Measurements from ENCODE around the gene TNS3.

TNS3 gene

DNA sequence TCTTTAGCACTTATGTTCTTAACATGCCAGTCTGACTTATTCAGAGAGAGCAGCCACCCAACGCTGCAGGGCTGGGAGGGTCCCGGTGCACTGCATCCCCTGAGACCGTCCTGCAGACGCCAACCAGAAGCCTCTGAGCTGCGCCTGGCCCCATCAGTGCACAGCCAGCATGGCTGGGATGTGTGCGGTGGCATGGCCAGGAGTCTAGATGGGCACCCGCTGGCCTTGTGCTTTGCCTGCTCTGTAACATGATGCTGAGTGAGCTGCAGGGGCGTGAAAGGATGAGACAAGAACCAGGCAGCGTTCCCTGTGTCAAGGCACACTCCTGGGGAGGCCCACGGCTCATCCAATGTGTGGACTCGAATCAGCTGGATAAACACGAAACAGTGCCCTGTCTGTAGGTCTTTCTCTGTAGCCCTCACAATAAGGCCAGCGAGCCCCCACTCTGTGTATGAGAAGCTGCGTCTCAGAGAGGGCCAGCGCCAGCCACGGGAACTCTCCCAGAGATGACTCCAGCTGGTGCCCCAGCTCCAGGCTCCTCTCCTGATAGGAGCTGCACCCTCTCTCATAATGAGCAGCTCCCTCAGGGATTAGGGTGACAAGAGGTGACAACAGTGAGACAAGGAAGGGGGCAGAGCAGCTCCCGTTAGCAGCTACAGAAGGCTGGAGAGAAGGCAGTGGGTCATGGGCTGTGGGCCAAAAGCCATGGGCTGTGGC, 96.8 kb downstream of the TNS3 start:
- TF ChIP-seq FOXP2 (optimal IDR thresholded peaks at IDR 0.05; ENCODE audit: control extremely low read depth, extremely low read length, insufficient read depth) (no peak), POLR2AphosphoS5 (IDR thresholded peaks at IDR 0.05; ENCODE audit: borderline replicate concordance, low read depth, low read length) (no peak), EZH2 (IDR thresholded peaks at IDR 0.05) (no peak)
- Histone ChIP-seq H3K4me3 (no peak overlapping the region), H3K9me3 (ENCODE audit: low read depth, low read length) (no peaks in the 10 kb centered on the region), H3K27ac (no peak overlapping the region), H3K36me3 (ENCODE audit: insufficient read depth, low read length) (no peaks in the 10 kb centered on the region), H3K9ac (ENCODE audit: insufficient read length) (no peak overlapping the region)
- DNase-seq (ENCODE audit: low read depth, low spot score) = no peak

DNA sequence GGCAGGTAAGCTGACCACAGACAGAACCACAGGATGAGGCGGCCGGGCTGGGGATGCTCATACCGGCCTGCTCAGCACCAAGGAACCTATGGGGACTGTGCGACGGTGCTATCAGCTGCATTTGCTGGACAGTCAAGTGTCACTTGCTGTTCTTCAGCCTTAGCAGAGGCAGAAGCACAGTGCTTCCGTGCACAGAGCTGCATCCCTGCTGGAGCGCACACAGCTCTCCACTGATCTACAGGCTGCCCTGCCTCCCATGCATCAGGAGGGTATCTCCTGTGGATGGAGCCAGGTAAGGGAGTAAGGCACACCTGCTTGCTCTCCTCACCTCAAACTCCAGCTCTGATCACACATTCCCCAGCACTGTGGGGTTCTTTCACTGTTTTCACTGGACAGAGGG, 97.5 kb downstream of the TNS3 start:
- no peaks in the 10 kb centered on the region for H3K36me3 ChIP-seq (ENCODE audit: insufficient read depth, low read length)
- H3K9me3 ChIP-seq (ENCODE audit: low read depth, low read length) = no peaks in the 10 kb centered on the region
- H3K27ac ChIP-seq = no peak overlapping the region
- H3K9ac ChIP-seq (ENCODE audit: insufficient read length) = no peak overlapping the region
- TF ChIP-seq EZH2 (IDR thresholded peaks at IDR 0.05) = no peak
- no peak for TF ChIP-seq POLR2AphosphoS5 (IDR thresholded peaks at IDR 0.05; ENCODE audit: borderline replicate concordance, low read depth, low read length)
- no peak for TF ChIP-seq FOXP2 (optimal IDR thresholded peaks at IDR 0.05; ENCODE audit: control extremely low read depth, extremely low read length, insufficient read depth)
- DNase-seq (ENCODE audit: low read depth, low spot score) = no peak
- no peak overlapping the region for H3K4me3 ChIP-seq

- Histone ChIP-seq H3K4me3 (no peak overlapping the region), H3K9ac (ENCODE audit: insufficient read length) (no peak overlapping the region), H3K9me3 (ENCODE audit: low read depth, low read length) (no peaks in the 10 kb centered on the region), H3K27ac (no peak overlapping the region), H3K36me3 (ENCODE audit: insufficient read depth, low read length) (no peaks in the 10 kb centered on the region)
- TF ChIP-seq POLR2AphosphoS5 (IDR thresholded peaks at IDR 0.05; ENCODE audit: borderline replicate concordance, low read depth, low read length) (no peak), FOXP2 (optimal IDR thresholded peaks at IDR 0.05; ENCODE audit: control extremely low read depth, extremely low read length, insufficient read depth) (no peak), EZH2 (IDR thresholded peaks at IDR 0.05) (no peak)
- DNase-seq (ENCODE audit: low read depth, low spot score) = no peak
Observed at GRCh38 chr7:47483604-47484273, 98.2 kb downstream of the TNS3 start.

DNA sequence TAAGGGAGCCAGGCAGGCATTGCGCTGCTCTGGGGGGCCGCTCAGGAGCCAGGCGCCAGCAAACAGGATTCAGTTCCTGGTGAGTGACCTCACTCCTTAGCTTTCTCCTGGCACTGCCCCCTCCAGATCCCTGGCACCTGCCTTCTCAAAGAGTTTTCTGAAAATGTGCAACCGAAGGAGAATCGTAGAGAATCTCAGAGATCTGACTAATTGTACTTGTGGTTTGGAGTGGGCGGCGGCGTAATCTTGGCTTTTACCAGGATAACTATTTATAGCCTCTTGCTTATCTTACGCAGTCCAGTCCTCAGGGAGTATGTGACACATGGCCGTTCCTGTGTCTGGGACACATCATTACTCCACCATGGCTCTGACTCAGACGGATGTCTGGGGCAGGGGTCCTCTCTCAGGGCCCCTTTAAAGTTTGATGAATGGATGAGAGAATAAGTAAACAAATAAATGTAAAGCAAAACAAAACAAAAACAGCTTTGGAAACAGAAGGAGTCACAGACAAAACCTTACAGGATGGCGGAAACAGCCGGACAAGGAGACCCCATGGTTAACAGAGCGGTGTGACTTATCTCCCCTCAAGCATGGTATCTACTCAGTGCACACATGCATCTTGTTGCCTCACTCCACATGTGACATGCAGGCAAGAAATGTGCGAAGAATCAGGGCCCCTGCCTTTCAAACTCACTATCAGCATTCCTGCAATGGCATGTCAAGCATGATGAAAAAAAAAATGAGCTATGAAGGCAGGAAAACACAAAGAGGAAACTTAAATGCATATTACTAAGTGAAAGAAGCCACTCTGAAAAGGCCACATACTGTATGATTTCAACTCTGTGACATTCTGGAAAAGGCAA, 99.7 kb downstream of the TNS3 start:
- no peaks in the 10 kb centered on the region for H3K9me3 ChIP-seq (ENCODE audit: low read depth, low read length)
- H3K9ac ChIP-seq (ENCODE audit: insufficient read length) = no peak overlapping the region
- no peak overlapping the region for H3K4me3 ChIP-seq
- no peak for DNase-seq (ENCODE audit: low read depth, low spot score)
- H3K36me3 ChIP-seq (ENCODE audit: insufficient read depth, low read length) = no peaks in the 10 kb centered on the region
- TF ChIP-seq EZH2 (IDR thresholded peaks at IDR 0.05) = no peak
- no peak for TF ChIP-seq POLR2AphosphoS5 (IDR thresholded peaks at IDR 0.05; ENCODE audit: borderline replicate concordance, low read depth, low read length)
- no peak for TF ChIP-seq FOXP2 (optimal IDR thresholded peaks at IDR 0.05; ENCODE audit: control extremely low read depth, extremely low read length, insufficient read depth)
- no peak overlapping the region for H3K27ac ChIP-seq

- no peaks in the 10 kb centered on the region for H3K36me3 ChIP-seq (ENCODE audit: insufficient read depth, low read length)
- TF ChIP-seq POLR2AphosphoS5 (IDR thresholded peaks at IDR 0.05; ENCODE audit: borderline replicate concordance, low read depth, low read length) = no peak
- TF ChIP-seq FOXP2 (optimal IDR thresholded peaks at IDR 0.05; ENCODE audit: control extremely low read depth, extremely low read length, insufficient read depth) = no peak
- H3K4me3 ChIP-seq = no peak overlapping the region
- DNase-seq (ENCODE audit: low read depth, low spot score) = no peak
- no peak overlapping the region for H3K27ac ChIP-seq
- no peak overlapping the region for H3K9ac ChIP-seq (ENCODE audit: insufficient read length)
- H3K9me3 ChIP-seq (ENCODE audit: low read depth, low read length) = no peaks in the 10 kb centered on the region
Observed at GRCh38 chr7:47481541-47482012, 100.3 kb downstream of the TNS3 start.

GRCh38 chr7:47480576-47481538, 101.1 kb downstream of the TNS3 start:
- DNase-seq (ENCODE audit: low read depth, low spot score) = no peak
- Histone ChIP-seq H3K27ac (no peak overlapping the region), H3K9ac (ENCODE audit: insufficient read length) (no peak overlapping the region), H3K9me3 (ENCODE audit: low read depth, low read length) (no peaks in the 10 kb centered on the region), H3K4me3 (no peak overlapping the region), H3K36me3 (ENCODE audit: insufficient read depth, low read length) (no peaks in the 10 kb centered on the region)
- TF ChIP-seq POLR2AphosphoS5 (IDR thresholded peaks at IDR 0.05; ENCODE audit: borderline replicate concordance, low read depth, low read length) (no peak), FOXP2 (optimal IDR thresholded peaks at IDR 0.05; ENCODE audit: control extremely low read depth, extremely low read length, insufficient read depth) (no peak), EZH2 (IDR thresholded peaks at IDR 0.05) (no peak)

DNA sequence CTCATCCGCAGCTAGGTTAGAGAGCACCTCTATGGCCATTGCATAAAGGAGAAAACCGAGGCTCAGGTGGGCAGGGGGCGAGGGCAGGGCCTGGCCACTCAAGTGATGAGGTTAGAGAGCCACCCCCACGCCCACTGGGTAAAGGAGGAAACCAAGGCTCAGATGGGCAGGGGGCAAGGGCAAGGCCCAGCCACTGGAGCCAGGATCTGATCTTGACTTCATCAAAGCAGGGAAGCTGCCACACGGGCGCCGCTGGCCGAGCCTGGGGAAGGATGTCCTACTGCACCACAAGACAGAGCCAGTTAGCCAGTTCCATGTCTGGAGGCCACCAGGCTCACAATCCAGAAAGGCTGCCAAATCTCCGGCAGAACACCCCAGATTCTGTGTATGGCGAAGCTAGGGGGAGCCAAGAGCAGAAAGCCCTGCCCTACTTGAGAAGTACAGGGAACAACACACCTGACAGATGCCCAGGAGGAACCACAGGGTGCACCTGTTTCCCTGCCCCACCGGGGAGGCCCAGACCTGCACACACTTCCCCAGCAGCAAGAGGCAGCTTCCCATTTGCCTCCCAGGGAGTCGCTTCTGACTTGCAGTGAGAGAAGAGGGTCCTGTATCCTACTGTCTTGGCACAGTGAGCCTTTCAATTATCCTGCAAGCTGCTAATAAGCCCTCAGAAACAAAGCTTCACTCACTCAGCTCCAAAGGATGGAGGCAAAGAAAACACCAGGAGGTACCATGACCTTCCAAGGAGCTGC, 101.9 kb downstream of the TNS3 start:
- no peaks in the 10 kb centered on the region for H3K36me3 ChIP-seq (ENCODE audit: insufficient read depth, low read length)
- no peak overlapping the region for H3K27ac ChIP-seq
- H3K9ac ChIP-seq (ENCODE audit: insufficient read length) = no peak overlapping the region

More for the DNA sequence above, 101.9 kb downstream of the TNS3 start:
- no peak for TF ChIP-seq EZH2 (IDR thresholded peaks at IDR 0.05)
- no peak for TF ChIP-seq POLR2AphosphoS5 (IDR thresholded peaks at IDR 0.05; ENCODE audit: borderline replicate concordance, low read depth, low read length)
- TF ChIP-seq FOXP2 (optimal IDR thresholded peaks at IDR 0.05; ENCODE audit: control extremely low read depth, extremely low read length, insufficient read depth) = no peak
- Histone ChIP-seq H3K9me3 (ENCODE audit: low read depth, low read length) (no peaks in the 10 kb centered on the region), H3K4me3 (no peak overlapping the region)
- DNase-seq (ENCODE audit: low read depth, low spot score) = no peak
